Left colon (tissue), 2 donors: ENCODE results near the gene UBLCP1. TPM values are rescaled to one million over a fixed set of nuclear protein-coding genes. Genes with fewer than 3 reads are reported as not detected.
"Not testable (repeated sequence)": the region's sequence is repeated elsewhere in the genome, so short reads cannot be mapped to it uniquely, and the experiment has no call there.

ENCODE experiments used
- ATAC-seq: fragments of 200-7000 bp; cut with Tn5 transposase; one replicate; pipeline ENCODE4 v1.9.1; 2020; ENCODE audit warnings: mild to moderate bottlenecking, moderate library complexity
- DNase-seq, 2 donors: peaks; one replicate each; pipeline ENCODE4 v3.0.0-alpha.2; 2020
- intact Hi-C, 2 donors: fragments of 100-400 bp; cut with DNase I in 1 of 2; cut with micrococcal nuclease in 1 of 2; formaldehyde crosslinking; loops; one replicate each; pipeline versions ENCODE4 v1.11.2 to v1.14.0; 2022; cut with DNase I, micrococcal nuclease
- long read RNA-seq: library from polyadenylated mRNA; unstranded; transcript quantifications from one replicate; pipeline ENCODE4 v2.0.0, GENCODE V29; 2021
- total RNA-seq, 2 donors: library from RNA; stranded (reverse); fragmentation: NEBNext Ultra II Directional; extraction: Animal tissue kit (Norgen Biotek cat#: 25700); gene quantifications; one replicate each; pipeline ENCODE4 v1.2.1, GENCODE V29; 2021
- donor health status: DM: no; HTN: no; CAD: no.
- donor health status: DM: yes; HTN: yes; CAD: no.

UBLCP1 gene
- total RNA-seq = 10 to 100 TPM; 13.3 to 16.7 TPM
- long read RNA-seq, transcript UBLCP1-201 (11 exons, 2,392 nt) = major isoform, 17 of 18 reads
- long read RNA-seq, partial matches to known transcripts = 0 of 18 reads
- long read RNA-seq, other reads (novel, unspliced or antisense) = 1 of 18 reads

- ATAC-seq = peak; percentile 97
- intact Hi-C loops = loop anchor here in 1 of 2 donors (10.0 kb wide), 1 partner anchor 108 kb away; no protein-coding TSS in a partner anchor
- peak; percentile 79 to 86 for DNase-seq
Measured at GRCh38 chr5:159262859-159263568, at the start of gene UBLCP1. Gene UBLCP1 (plus strand): TSS chr5:159263290. CDS start chr5:159268916, 5,626 bp downstream.

GRCh38 chr5:159214486-159215271, 48.4 kb upstream of the UBLCP1 start:
- intact Hi-C loops = no loop called here
- no peak for DNase-seq
- ATAC-seq = no peak

GRCh38 chr5:159215886-159216285, 47.2 kb upstream of the UBLCP1 start:
- DNase-seq = no peak
- ATAC-seq = no peak
- intact Hi-C loops = no loop called here

- no peak for ATAC-seq
- no peak for DNase-seq
- intact Hi-C loops = no loop called here
Measured at GRCh38 chr5:159216454-159216853, 46.6 kb upstream of the UBLCP1 start.

- DNase-seq (no peak), ATAC-seq (no peak)
- intact Hi-C loops = no loop called here
Measured at GRCh38 chr5:159217236-159217635, 45.9 kb upstream of the UBLCP1 start.

GRCh38 chr5:159218595-159219023, 44.5 kb upstream of the UBLCP1 start:
- ATAC-seq (peak; percentile 97), DNase-seq (no peak)
- intact Hi-C loops = no loop called here

- ATAC-seq (no peak), DNase-seq (no peak)
- intact Hi-C loops = no loop called here
Measured at GRCh38 chr5:159220206-159220605, 42.9 kb upstream of the UBLCP1 start.

GRCh38 chr5:159223469-159223868, 39.6 kb upstream of the UBLCP1 start:
- DNase-seq = no peak
- intact Hi-C loops = no loop called here

GRCh38 chr5:159224471-159224870, 38.6 kb upstream of the UBLCP1 start:
- DNase-seq = no peak
- intact Hi-C loops = no loop called here
- no peak for ATAC-seq

More at GRCh38 chr5:159223469-159223868, 39.6 kb upstream of the UBLCP1 start:
- ATAC-seq = no peak

- intact Hi-C loops = no loop called here
- ATAC-seq (peak; percentile 57), DNase-seq (no peak)
Measured at GRCh38 chr5:159226451-159226850, 36.6 kb upstream of the UBLCP1 start.

GRCh38 chr5:159227452-159227851, 35.6 kb upstream of the UBLCP1 start:
- no peak for ATAC-seq
- intact Hi-C loops = no loop called here
- no peak for DNase-seq

GRCh38 chr5:159228097-159228496, 35.0 kb upstream of the UBLCP1 start:
- intact Hi-C loops, DNase-seq: not testable (repeated sequence)
- peak; percentile 37 for ATAC-seq

- intact Hi-C loops = no loop called here
- no peak for DNase-seq
- ATAC-seq = no peak
Measured at GRCh38 chr5:159230657-159231056, 32.4 kb upstream of the UBLCP1 start.

- intact Hi-C loops = no loop called here
- no peak for DNase-seq
- ATAC-seq = no peak
Measured at GRCh38 chr5:159231167-159231566, 31.9 kb upstream of the UBLCP1 start.

- ATAC-seq, DNase-seq, intact Hi-C loops: not testable (repeated sequence)
Measured at GRCh38 chr5:159235871-159236520, 27.1 kb upstream of the UBLCP1 start.

GRCh38 chr5:159240301-159240870, 22.7 kb upstream of the UBLCP1 start:
- no peak for DNase-seq
- intact Hi-C loops = no loop called here
- ATAC-seq = no peak

GRCh38 chr5:159241946-159242552, 21.0 kb upstream of the UBLCP1 start:
- intact Hi-C loops = no loop called here
- ATAC-seq (no peak), DNase-seq (no peak)

GRCh38 chr5:159242656-159243055, 20.4 kb upstream of the UBLCP1 start:
- DNase-seq = no peak
- ATAC-seq = no peak
- intact Hi-C loops = no loop called here

GRCh38 chr5:159243385-159243784, 19.7 kb upstream of the UBLCP1 start:
- DNase-seq (no peak), ATAC-seq (no peak)
- intact Hi-C loops = no loop called here
